SK-N-SH (cell line): ENCODE measurements around the gene SULT2B1. TPM values are rescaled to one million over a fixed set of nuclear protein-coding genes. Genes with fewer than 3 reads are reported as not detected.

Experiments
- CTCF ChIA-PET: fragments of 300-600, 350-600 bp; formaldehyde crosslinking; extraction: SDS; loops from one replicate; lab custom pipeline; 2021; lab: Yijun Ruan, JAX
- POLR2A ChIA-PET: fragments of 350-600 bp; sonication (Branson Sonifier 250); formaldehyde crosslinking; extraction: SDS; loops from one replicate; lab custom pipeline; 2020; ENCODE audit warnings: antibody characterized with exemption, inconsistent platforms; lab: Yijun Ruan, JAX
- DNase-seq: peaks from one replicate; pipeline ENCODE4 v3.0.0; 2012
- H2AFZ ChIP-seq: fragments of 200-600 bp; sonication (generic); 2 replicates; pipeline ENCODE4 v1.8.1; 2016; ENCODE audit warnings: antibody characterized with exemption, mild to moderate bottlenecking, low read depth
- H3F3A ChIP-seq: fragments of 200-600 bp; sonication (generic); replicated peaks from 2 replicates; pipeline ENCODE3; 2016; ENCODE audit warnings: antibody characterized with exemption, mild to moderate bottlenecking; ENCODE audit not compliant: insufficient read depth
- H3K27ac ChIP-seq, 2 experiments: fragments of 200-500 bp in 1 of 2; fragments of 200-600 bp in 1 of 2; sonication (Bioruptor generic) in 1 of 2; sonication (generic), shearing (Covaris generic) in 1 of 2; 2 replicates each; pipeline versions ENCODE4 v1.5.1 to v1.6.1; 2014 to 2016; ENCODE audit warnings: low read depth in 2 of 2, inconsistent platforms in 1 of 2, low read length in 1 of 2, mild to moderate bottlenecking in 1 of 2, mixed read lengths in 1 of 2
- H3K27me3 ChIP-seq: fragments of 200-600 bp; sonication (generic), shearing (Covaris generic); 2 replicates; pipeline ENCODE4 v1.6.1; 2016; ENCODE audit warnings: mixed run types; ENCODE audit not compliant: insufficient read depth
- H3K36me3 ChIP-seq, 2 experiments: fragments of 200-500 bp in 1 of 2; fragments of 200-600 bp in 1 of 2; sonication (Bioruptor generic) in 1 of 2; sonication (generic) in 1 of 2; replicated peaks in 1 of 2; 2 replicates each; pipeline versions ENCODE3 to v1.5.1; 2014 to 2016; ENCODE audit warnings: low read length in 1 of 2, mild to moderate bottlenecking in 1 of 2; ENCODE audit not compliant: insufficient read depth in 2 of 2, control insufficient read depth in 1 of 2
- H3K4me1 ChIP-seq, 2 experiments: fragments of 200-500 bp in 1 of 2; fragments of 200-600 bp in 1 of 2; sonication (Bioruptor generic) in 1 of 2; sonication (generic), shearing (Covaris generic) in 1 of 2; 2 replicates each; pipeline versions ENCODE4 v1.5.1 to v1.6.1; 2014 to 2016; ENCODE audit warnings: low read depth in 1 of 2, low read length in 1 of 2, mixed run types in 1 of 2; ENCODE audit not compliant: insufficient read depth in 2 of 2, control insufficient read depth in 1 of 2
- H3K4me2 ChIP-seq: fragments of 200-600 bp; sonication (generic), shearing (Covaris generic); 2 replicates; pipeline ENCODE4 v1.6.1; 2017; ENCODE audit warnings: mixed run types
- H3K4me3 ChIP-seq, 2 experiments: fragments of 200-500 bp in 1 of 2; fragments of 200-600 bp in 1 of 2; sonication (Bioruptor generic) in 1 of 2; sonication (generic), shearing (Covaris generic) in 1 of 2; 2 replicates each; pipeline versions ENCODE4 v1.5.1 to v1.8.1; 2014 to 2016; ENCODE audit warnings: low read depth in 2 of 2, inconsistent platforms in 1 of 2, low read length in 1 of 2, mild to moderate bottlenecking in 1 of 2, mixed read lengths in 1 of 2, moderate library complexity in 1 of 2
- H3K79me2 ChIP-seq: fragments of 200-600 bp; sonication (generic); 2 replicates; pipeline ENCODE4 v1.8.1; 2017; ENCODE audit warnings: mild to moderate bottlenecking; ENCODE audit not compliant: insufficient read depth
- H3K9ac ChIP-seq: fragments of 200-600 bp; sonication (generic); 2 replicates; pipeline ENCODE4 v1.6.1; 2017; ENCODE audit warnings: mixed run types
- H3K9me2 ChIP-seq: fragments of 200-600 bp; sonication (generic); 2 replicates; pipeline ENCODE4 v1.6.1; 2017; ENCODE audit warnings: mixed run types
- H3K9me3 ChIP-seq: fragments of 200-600 bp; sonication (generic); 2 replicates; pipeline ENCODE4 v1.6.1; 2017; ENCODE audit warnings: mixed run types, mild to moderate bottlenecking, moderate library complexity
- H4K20me1 ChIP-seq: fragments of 200-600 bp; sonication (generic); 2 replicates; pipeline ENCODE4 v1.6.1; 2017; ENCODE audit warnings: mild to moderate bottlenecking, mixed run types; ENCODE audit not compliant: insufficient read depth
- ELF1 ChIP-seq: IDR thresholded peaks from 2 replicates; pipeline ENCODE4 v1.4.0; 2012
- JUND ChIP-seq: IDR thresholded peaks from 2 replicates; pipeline ENCODE4 v1.4.0; 2012
- MXI1 ChIP-seq: IDR thresholded peaks from 2 replicates; pipeline ENCODE4 v1.6.1; 2012; ENCODE audit warnings: mild to moderate bottlenecking, low read depth, low read length, improper control_type of control experiment
- NFIC ChIP-seq: IDR thresholded peaks from 2 replicates; pipeline ENCODE4 v1.4.0; 2012; ENCODE audit warnings: borderline replicate concordance
- REST ChIP-seq: IDR thresholded peaks from 2 replicates; pipeline ENCODE4 v1.6.1; 2012; ENCODE audit warnings: mild to moderate bottlenecking, low read depth, low read length, moderate library complexity
- WGBS: methylation state at CpG from one replicate; pipeline ENCODE4 v1.1.6; 2017; ENCODE audit warnings: low lambda C conversion rate; 5-methylcytosine and 5-hydroxymethylcytosine counted together
- polyA plus RNA-seq, 3 experiments: library from polyadenylated mRNA; depleted of rRNA; stranded (reverse); fragments of >200 nt; gene quantifications; 2 replicates each; pipeline ENCODE4 v1.2.3, GENCODE V29; 2012
- TF ChIP-seq, protein P1 (sequence below): IDR thresholded peaks from 2 replicates; pipeline ENCODE4 v1.4.0; 2012; ENCODE audit warnings: low read depth

SULT2B1 gene
- polyA plus RNA-seq, 1 of the 3 experiments (the other 2 are of a cell fraction) = 0.92 TPM

- 90% methylated on average over 19 of the region's 34 CpGs for WGBS
- no peak for TF ChIP-seq REST
- no peak for TF ChIP-seq NFIC
- TF ChIP-seq, all 33 proteins: peak for 0
- CTCF ChIA-PET = no interaction called here
- Histone ChIP-seq H3K79me2 (peaks cover 3% of the 10 kb centered on the region; the same call in 1 of the 2 replicates), H3K4me3 (no peak overlapping the region), H3F3A (peaks cover 6% of the 10 kb centered on the region), H4K20me1 (no peaks in the 10 kb centered on the region), H3K9me2 (no peaks in the 10 kb centered on the region), H3K36me3 (peaks cover 16 to 25% of the 10 kb centered on the region in 2 experiments), H3K27me3 (no peaks in the 10 kb centered on the region), H2AFZ (no peak overlapping the region), H3K27ac (no peak overlapping the region), H3K9me3 (no peaks in the 10 kb centered on the region), H3K4me1 (peaks cover 11 to 20% of the 10 kb centered on the region in 2 experiments; a peak in 3 of 4 replicates), H3K4me2 (no peak overlapping the region), H3K9ac (no peak overlapping the region)
- DNase-seq = no peak
- POLR2A ChIA-PET = interaction anchor here (1.1 to 1.4 kb wide), 3 partner anchors 10 to 92 kb away, joined by 3 to 5 read pairs (median 3); partner anchors contain the start of genes RPL18 and SPHK2
These were observed 76.7 kb downstream of the SULT2B1 start for GRCh38 chr19:48628486-48629296.

- Histone ChIP-seq H3K4me2 (no peak overlapping the region), H3K36me3 (peaks cover 17 to 25% of the 10 kb centered on the region in 2 experiments), H3K4me1 (peaks cover 17 to 26% of the 10 kb centered on the region in 2 experiments; a peak in 3 of 4 replicates), H3K27ac (no peak overlapping the region), H3F3A (peaks cover 10% of the 10 kb centered on the region), H3K27me3 (no peaks in the 10 kb centered on the region), H3K4me3 (no peak overlapping the region), H3K79me2 (peaks cover 3% of the 10 kb centered on the region; the same call in 1 of the 2 replicates), H4K20me1 (no peaks in the 10 kb centered on the region), H3K9me2 (no peaks in the 10 kb centered on the region), H2AFZ (no peak overlapping the region), H3K9me3 (no peaks in the 10 kb centered on the region), H3K9ac (no peak overlapping the region)
- CTCF ChIA-PET = no interaction called here
- TF ChIP-seq ELF1 = no peak
- TF ChIP-seq MXI1 = no peak
- TF ChIP-seq, protein P1, sequence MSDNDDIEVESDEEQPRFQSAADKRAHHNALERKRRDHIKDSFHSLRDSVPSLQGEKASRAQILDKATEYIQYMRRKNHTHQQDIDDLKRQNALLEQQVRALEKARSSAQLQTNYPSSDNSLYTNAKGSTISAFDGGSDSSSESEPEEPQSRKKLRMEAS = no peak
- no peak for TF ChIP-seq JUND
- 99% methylated on average over 10 of the region's 22 CpGs for WGBS
- DNase-seq = no peak
- POLR2A ChIA-PET = interaction anchor here (1.1 to 1.3 kb wide), 2 partner anchors 10 to 91 kb away, joined by 3 read pairs; partner anchors contain the start of genes RPL18 and SPHK2
These were observed 77.3 kb downstream of the SULT2B1 start for GRCh38 chr19:48629297-48629598.
